Measurements from ENCODE around the gene GSTM3.
"Not testable (repeated sequence)": the region's sequence is repeated elsewhere in the genome, so short reads cannot be mapped to it uniquely, and the experiment has no call there.

The GSTM3 gene

DNA sequence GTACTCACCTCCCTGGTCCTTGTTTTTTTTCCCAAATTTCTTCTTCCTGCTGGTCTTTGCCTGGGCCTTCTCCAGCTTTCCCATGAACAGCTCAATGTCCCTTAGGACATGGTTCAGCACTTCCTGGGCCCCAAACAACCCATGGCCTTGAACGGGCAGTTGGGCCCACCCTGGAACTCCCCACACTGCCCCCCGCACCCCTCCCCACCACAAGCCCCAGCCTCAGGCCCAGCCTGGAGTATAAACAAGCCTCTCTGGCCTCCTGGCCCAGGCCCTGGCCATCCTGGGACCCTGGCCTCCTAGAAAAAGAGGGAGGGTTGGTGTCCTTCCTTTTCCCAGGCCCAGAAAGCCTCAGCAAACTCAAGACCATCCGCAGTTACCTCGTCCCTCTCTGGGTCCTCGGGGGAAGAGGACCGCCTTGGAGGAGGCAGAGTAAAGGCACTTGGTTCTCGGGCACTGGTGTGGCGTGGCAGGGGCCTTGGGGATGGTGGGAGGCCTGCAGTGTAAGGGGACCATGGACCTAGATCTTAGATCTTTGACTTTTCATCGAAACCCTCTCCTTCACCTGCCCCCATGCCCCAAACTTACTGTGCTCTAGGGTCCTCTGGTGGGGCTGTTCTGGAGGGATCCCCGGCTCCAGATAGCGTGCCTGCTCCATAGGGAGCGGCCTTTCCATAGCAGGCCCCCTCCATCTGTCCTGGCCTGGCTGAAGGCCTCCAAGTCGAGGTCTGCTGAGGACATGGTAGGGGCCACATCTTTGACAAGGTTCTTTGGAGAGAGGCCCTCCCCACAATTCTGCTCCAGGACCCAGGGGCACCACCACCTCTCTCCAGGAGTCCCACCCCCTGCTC lies 17.3 kb upstream of the GSTM3 start:
- TF ChIP-seq, protein P1, sequence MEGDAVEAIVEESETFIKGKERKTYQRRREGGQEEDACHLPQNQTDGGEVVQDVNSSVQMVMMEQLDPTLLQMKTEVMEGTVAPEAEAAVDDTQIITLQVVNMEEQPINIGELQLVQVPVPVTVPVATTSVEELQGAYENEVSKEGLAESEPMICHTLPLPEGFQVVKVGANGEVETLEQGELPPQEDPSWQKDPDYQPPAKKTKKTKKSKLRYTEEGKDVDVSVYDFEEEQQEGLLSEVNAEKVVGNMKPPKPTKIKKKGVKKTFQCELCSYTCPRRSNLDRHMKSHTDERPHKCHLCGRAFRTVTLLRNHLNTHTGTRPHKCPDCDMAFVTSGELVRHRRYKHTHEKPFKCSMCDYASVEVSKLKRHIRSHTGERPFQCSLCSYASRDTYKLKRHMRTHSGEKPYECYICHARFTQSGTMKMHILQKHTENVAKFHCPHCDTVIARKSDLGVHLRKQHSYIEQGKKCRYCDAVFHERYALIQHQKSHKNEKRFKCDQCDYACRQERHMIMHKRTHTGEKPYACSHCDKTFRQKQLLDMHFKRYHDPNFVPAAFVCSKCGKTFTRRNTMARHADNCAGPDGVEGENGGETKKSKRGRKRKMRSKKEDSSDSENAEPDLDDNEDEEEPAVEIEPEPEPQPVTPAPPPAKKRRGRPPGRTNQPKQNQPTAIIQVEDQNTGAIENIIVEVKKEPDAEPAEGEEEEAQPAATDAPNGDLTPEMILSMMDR (IDR thresholded peaks at IDR 0.05; ENCODE audit: low read depth, low read length), result no peak
- no peak for DNase-seq (ENCODE audit: extremely low read depth, low read depth)

DNA sequence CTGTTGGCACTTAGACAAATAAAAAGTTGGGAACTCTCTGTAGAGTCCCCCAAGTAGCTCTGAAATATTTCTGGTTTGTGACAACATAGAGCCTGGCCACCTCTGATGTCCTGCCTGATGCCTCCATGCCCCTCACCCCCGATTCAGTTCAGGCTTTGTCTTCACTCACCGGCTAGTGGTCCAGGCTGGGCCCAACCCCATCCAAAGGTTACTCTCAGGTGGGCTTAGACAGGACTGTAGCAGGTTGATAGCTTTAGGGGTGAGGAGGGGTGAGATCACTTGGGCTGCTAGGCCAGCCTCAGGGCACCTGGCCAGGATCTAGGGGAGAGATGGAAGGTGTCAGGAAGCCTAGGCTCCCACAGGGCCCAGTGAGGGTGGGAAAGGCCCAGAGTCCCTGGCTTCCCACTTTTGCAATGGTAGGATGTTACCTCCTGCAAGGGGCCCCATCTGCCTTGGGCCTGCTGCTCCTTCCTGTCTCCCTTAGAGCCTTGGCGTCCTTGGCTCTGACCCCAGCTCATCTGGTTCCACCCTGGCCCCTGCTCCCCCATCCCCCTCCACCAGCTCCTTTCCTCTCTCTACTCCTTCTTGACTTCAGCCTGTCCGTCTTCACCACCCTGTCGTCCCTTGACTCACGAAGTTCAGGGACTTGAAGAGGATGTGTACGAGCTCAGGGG lies 16.1 kb upstream of the GSTM3 start:
- no peak for DNase-seq (ENCODE audit: extremely low read depth, low read depth)
- TF ChIP-seq, protein P1 (IDR thresholded peaks at IDR 0.05; ENCODE audit: low read depth, low read length), result no peak

DNA sequence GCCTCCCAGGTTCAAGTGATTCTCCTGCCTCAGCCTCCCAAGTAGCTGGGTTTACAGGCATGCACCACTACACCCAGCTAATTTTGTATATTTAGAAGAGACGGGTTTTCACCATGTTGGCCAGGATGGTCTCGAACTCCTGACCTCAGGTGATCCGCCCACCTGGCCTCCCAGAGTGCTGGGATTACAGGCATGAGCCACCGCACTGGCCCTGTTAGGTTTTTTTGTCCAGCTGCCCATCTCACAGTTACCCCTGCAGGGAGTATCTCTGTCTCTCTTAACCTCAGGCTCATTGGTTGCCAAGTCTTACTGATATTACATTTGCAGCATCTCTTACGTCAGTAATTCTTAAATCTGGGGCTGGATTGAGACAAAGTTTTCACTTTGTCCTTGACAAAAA lies 15.5 kb upstream of the GSTM3 start:
- DNase-seq (ENCODE audit: extremely low read depth, low read depth), result not testable (repeated sequence)

DNA sequence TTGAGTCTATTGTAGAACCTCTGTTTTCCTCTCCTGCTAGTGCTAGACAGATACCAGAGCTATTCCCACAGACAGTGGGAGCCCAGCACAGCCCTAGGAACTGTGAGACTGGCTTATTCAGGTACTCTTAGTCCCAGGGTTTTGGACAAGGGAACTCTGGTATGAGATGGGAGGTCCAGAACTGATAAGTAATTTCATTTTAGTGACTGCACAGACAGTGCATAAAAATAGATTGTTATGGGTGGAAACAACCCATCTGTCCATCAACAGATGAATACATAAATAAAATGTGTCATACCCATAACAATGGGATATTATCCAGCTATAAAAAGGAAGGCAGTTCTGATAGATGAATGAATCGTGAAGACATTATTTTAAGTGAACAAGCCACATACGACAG lies 13.9 kb upstream of the GSTM3 start:
- DNase-seq (ENCODE audit: extremely low read depth, low read depth), result no peak
- TF ChIP-seq, protein P1 (IDR thresholded peaks at IDR 0.05; ENCODE audit: low read depth, low read length), result no peak

DNA sequence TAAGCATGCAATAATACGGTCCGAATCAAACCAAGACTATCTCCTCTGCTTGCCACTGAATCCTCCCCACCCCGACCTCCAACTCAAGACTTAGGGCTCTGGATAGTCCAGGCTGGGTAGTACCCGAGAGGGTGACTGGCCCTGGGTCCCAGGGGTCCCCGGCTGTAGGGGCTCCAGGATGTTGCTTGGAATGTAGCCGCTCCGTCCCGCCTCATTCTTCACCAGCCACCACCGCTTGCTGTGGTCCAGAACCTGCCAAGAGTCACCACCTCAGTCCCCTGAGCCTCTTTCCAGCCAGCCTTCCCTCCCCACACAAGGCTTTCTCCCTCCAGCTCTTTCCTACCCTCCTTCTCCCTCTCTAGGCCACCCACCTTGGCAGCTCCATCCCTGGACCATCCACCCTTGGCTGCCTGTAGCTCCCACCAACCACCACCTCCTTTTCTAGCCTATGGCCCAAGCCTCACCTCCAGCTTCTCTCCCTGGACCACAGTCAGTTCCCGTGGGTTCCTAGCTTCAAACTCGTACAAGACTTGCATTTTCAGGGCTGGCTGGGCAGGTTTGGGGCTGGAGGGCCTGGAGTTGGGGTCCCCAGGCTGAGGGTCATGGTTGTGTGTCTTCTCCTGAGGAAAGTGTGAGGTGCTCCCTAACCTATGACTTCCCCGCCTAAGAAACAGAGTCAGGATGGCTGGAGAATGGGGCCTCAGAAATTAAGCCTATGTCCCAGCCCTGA lies 10.9 kb upstream of the GSTM3 start:
- no peak for DNase-seq (ENCODE audit: extremely low read depth, low read depth)
- TF ChIP-seq, protein P1 (IDR thresholded peaks at IDR 0.05; ENCODE audit: low read depth, low read length), result no peak

DNA sequence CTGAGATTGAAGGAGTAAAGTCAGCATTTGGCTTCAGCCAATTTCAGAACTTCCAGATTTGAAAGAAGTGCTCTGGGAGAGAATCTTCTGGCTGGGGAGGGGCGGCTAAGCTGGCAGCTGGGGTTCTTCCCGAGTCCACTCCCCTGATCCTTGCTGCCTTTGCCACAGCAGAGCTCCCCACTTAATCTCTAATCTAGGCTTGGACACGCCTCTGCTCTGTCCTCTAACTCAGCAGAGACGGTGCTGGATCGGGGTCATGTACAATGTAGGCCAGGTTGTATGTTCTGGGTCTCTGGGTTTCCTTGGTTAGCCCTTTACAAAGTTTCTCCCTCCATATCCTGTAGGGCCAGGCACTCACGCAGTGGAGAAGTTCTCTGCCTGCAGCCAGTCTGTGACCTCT lies 10.1 kb upstream of the GSTM3 start:
- no peak for DNase-seq (ENCODE audit: extremely low read depth, low read depth)
- TF ChIP-seq, protein P1 (IDR thresholded peaks at IDR 0.05; ENCODE audit: low read depth, low read length), result no peak

DNA sequence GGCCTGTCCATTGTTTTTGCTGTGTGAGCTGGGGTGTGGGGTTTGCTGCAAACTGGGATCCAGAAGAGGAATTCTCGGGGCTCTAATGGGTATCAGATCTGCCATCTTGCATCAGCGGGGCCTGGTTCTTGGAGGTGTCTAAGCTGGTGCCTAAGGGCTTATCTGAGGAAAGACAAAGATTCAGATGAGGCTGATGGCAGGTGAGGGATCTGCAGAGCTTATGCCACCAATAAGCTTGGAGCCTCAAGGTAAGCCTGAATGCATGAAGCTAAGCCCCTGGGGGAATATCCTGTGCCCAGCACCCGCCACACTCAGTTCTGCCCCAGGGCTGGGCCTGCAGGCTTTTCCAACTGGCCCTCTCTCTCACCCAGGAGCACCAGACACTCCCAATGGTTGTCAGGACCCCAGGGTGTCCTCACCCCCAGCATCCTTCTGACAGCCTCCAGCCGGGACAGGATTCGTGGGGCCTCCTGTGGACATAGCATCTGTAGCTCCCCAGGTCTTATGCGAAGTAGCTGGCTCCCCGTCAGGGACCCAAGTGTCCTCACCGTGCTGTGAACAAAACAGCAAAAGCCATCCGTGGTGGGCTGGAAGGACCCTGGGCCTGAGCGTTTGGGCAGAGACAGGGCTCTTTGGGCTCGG lies 9.5 kb upstream of the GSTM3 start:
- DNase-seq (ENCODE audit: extremely low read depth, low read depth), result no peak
- TF ChIP-seq, protein P1 (IDR thresholded peaks at IDR 0.05; ENCODE audit: low read depth, low read length), result no peak

Measured in AG09319 (cell line).